GM18873 (cell line): ENCODE results near the gene MXI1.
"Not testable (repeated sequence)": the region's sequence is repeated elsewhere in the genome, so short reads cannot be mapped to it uniquely, and the experiment has no call there.

ENCODE experiments used
- ATAC-seq: cut with Tn5 transposase; IDR thresholded peaks from one replicate; pipeline ENCODE4 v1.9.1; 2021; ENCODE audit warnings: mild to moderate bottlenecking, moderate library complexity, moderate number of reproducible peaks; ENCODE audit not compliant: unreplicated experiment, low FRiP score

The MXI1 gene

DNA sequence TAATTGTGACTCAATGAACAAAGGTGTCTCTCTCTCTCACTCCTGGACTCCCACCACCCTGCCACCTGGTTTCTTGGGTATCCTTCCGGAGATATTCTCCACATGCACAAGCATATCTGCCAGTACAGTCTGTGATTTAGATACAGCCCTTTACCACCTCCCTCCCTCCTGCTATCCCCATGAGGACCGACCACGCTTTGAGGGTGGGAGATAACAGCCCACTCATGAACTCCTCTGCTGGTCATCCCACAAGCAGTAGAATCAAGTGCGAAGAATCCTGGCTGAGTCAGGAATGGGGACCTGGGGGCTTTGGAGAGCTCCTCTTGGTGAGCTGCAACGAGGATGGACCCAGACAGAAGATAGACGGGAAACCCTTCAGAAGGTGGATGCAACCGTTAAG, 28.2 kb upstream of the MXI1 start:
- ATAC-seq, result no peak

- ATAC-seq, result no peak
Observed at GRCh38 chr10:110181451-110181850, 26.0 kb upstream of the MXI1 start.

- ATAC-seq, result no peak
Observed at GRCh38 chr10:110181911-110182310, 25.5 kb upstream of the MXI1 start.

- no peak for ATAC-seq
Observed at GRCh38 chr10:110184398-110184797, 23.0 kb upstream of the MXI1 start.

GRCh38 chr10:110185646-110186182, 21.7 kb upstream of the MXI1 start:
- ATAC-seq, result not testable (repeated sequence)

DNA sequence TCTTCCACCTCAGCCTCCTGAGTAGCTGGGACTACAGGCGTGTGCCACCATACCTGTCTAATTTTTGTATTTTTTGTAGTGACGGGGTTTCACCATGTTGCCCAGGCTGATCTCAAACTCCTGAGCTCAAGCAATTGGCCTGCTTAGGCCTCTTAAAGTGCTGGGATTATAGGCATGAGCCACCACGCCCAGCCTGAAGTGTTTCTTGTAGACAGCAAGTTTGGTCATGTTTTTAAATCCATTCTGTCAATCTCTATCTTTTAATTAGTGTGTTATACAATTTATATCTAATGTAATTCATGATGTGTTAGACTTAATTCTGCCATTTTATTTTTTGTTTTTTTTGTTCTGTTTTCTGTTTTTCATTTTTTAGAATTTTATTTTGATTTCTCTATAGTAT, 17.2 kb upstream of the MXI1 start:
- ATAC-seq, result no peak

DNA sequence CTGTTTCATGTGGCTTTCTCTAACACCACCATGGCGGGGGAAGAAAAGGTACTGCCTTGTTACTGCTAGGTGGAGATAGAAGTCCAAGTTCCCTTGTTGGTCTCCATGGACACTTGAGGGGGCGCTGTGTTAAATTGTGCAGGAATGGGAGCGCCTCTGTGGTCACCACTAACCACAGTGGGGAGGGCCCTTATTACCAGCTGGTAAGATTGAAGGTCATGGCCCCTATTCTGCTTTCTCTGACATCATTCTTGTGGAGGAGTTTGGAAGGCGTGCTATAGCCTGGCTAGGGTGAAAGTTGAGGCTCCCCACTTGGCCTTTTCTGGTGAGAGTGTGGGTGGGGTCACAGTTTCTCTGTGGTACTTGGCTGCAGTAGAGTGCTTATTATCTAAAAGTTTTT, 14.9 kb upstream of the MXI1 start:
- ATAC-seq, result peak; percentile 63

- ATAC-seq, result no peak
Observed at GRCh38 chr10:110200503-110200902, 6.9 kb upstream of the MXI1 start.

- ATAC-seq, result not testable (repeated sequence)
Observed at GRCh38 chr10:110201046-110201445, 6.4 kb upstream of the MXI1 start.

DNA sequence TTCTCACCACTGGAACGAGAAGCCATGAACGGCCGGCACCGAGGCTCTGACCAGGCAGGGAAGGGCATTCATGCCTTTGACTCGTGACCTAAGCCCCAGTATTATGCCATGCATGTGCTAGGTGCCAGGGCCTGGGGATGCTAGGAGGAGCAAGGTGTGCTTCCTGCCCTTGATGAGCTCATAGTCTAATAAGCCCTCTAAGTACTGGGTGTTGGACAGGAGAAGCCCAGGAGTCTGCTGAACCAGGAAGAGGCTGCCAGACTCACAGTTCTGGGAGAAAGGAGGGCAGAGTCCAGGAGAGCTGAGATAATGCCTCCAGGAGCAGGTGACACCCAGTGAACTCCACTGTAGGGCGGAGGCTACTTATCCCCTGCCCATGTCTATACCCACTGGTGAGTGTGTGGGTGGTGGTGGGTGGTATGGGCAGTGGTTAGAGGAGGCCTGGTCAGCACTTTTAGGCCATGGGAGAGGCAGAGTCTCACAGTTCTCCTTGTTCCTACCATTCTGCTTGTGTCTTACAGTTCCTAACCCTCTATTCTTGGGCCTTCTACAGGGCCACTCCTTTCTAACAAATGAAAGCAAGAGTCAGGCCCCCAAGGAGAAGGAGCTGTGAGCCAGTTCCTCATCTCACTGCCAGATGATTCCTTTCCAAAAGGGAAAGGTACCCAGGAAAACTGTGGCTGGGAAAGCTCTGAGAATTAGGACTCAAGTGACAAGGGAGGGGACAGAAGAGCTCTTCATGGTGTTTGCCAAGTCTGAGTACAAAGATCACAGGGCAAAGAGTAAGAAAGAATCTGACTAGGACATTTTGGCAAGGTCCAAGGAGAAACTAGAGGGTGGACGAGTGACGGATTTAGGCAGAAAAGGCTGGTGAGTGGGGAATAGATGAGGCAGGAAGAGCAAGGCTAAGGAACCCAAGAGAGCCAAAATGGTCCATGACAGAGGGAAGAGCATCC, 3.6 kb upstream of the MXI1 start:
- ATAC-seq, result no peak

GRCh38 chr10:110205051-110205675, 2.2 kb upstream of the MXI1 start:
- no peak for ATAC-seq

DNA sequence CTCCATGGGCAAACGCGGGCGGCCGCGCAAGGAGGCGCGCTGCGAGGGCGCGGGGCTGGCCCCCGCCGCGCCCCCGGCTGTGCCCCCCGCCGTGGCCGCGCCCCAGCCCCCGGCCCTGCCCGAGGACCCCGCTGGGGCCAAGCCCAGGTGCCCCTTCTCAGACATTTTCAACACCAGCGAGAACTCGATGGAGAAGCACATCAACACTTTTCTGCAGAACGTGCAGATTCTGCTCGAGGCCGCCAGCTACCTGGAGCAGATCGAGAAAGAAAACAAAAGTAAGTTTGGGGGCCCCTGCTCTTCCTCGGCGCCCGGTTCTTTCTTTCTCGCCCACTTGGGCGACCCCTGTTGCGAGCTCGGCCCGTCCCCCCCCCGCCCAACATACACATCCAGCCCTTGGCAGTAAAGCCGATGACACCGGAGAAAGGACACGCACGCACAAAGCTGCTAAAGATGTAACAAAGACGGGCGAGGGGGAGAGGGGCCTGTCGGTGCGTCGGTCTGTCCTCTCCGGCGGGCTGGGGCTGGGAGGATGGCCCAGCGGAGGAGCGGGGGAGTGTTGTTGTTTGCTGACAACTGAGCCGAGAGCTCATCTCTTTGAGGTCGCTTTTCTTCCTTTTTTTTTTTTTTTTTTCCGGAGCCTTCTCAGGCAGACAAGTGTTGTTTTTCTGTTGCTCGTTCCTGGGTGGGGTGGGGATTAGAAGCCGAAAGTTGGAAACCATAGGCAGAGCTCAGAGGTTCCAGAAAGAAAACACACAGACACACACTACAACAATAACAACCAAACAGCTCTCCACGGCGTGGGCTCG, 604 bp downstream of the MXI1 start:
- ATAC-seq, result no peak

DNA sequence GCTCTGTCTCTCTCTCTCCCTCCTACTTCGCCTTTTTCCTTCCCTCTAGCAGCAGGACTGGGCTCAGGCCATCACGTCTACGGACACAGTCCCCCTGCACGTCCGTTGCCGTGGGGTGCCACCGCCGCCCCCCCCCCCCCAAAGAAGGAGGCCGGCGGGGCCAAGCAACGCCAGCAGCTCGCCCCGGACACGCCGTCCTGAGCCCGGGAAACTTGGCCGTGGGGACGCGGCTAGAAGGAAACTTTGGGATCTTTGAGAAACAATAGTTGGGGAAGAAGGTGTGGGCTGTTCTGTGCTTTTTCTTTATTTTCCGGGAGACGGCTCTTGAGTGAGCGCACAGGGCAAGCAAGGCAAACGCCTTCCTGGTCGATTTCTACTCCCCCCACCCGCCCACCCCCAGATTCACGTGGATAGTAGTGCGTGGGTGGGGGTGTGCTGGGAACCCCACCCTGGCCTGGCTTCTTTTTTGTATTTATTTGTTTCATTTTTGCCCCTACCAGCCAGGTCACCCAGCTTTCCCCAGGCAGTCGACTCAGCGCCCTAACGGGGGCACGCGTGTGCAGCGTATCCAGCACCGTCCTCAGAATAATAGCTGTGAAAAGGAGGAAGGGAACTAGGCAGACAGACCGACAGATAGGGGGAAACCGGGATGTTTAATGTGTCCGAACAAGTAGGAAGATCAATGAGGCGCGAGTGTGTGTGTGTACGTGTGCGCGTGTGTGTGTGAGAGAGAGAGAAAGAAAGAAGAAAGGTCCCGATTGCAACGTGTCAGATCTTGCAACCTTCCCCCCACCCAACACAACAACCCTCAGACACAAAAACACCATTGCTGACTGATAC, 1.4 kb downstream of the MXI1 start:
- ATAC-seq, result no peak

GRCh38 chr10:110209454-110209925, 2.1 kb downstream of the MXI1 start:
- no peak for ATAC-seq

- no peak for ATAC-seq
Observed at GRCh38 chr10:110209926-110210673, 2.7 kb downstream of the MXI1 start.

DNA sequence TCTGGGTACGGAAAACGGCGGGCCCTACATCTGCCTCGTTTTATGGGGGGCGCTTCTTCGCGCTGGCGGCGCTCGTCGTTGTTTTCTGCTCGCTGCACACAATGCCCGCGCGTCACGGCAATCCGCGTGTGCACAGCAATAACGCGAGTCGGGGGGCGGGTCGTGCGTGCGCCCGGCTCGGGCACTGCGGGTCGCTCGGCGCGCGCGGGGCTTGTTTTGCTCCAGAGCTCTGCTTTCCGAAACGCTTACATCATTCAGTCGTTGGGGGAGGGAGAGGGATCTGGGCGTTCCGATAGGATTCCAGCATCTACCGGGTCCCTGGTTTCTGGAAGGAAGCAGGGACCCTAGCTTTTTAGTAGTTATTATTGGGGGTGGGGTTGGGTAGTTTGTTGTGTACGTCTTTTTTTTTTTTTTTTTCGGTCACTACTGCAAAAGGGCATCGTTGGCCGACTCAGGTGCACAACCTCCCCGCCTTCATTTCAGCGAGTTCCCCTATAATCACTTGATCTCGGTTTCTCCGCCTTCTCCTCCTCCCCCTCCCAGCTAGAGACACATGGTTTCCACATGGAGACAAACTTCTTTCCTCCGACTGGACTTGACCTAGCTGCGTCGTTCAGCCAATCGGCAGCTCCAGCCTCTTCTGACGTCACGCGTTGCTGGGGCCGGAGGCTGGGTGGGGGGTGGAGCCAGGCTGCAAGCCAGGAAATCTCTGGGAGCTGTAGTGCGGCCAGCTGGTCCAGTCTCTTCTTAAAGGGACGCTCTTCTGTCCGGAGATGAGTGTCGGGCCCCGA, 3.5 kb downstream of the MXI1 start:
- peak; percentile 81 for ATAC-seq

DNA sequence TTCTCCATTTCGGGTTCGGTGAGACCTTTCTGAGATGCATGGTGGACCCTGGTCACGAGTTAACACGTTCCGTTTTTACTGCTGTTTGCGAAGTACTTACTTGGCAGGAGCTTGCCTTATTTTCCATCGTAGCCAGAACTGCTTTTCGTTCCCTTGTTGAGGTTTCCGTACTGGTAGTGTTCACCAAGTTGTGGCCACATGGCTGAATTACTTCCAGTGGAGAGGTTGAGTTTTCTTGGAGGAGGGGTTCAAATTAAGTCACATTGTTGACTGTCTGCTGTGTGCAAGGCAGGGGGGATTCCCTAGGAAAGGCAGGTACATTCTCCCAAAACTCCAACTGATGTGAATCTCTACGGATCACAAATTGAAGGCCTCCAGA, 4.0 kb downstream of the MXI1 start:
- no peak for ATAC-seq
